Testis (tissue), 3 donors: ENCODE data around the gene LYL1. TPM values are rescaled to one million over a fixed set of nuclear protein-coding genes. Genes with fewer than 3 reads are reported as not detected.
A peak's percentile ranks its signal among the peaks of the same experiment; 100 is the strongest.

Source experiments
- DNase-seq: peaks from one replicate; pipeline ENCODE4 v3.0.0-alpha.2; 2019
- H3K27ac ChIP-seq, 2 donors: fragments of 200-600 bp; sonication (generic); one replicate each; pipeline ENCODE4 v1.5.1; 2019
- H3K27me3 ChIP-seq: fragments of 200-600 bp; sonication (generic); one replicate; pipeline ENCODE4 v1.5.1; 2019
- H3K36me3 ChIP-seq: fragments of 200-600 bp; sonication (generic); one replicate; pipeline ENCODE4 v1.5.1; 2017; ENCODE audit warnings: low read depth; ENCODE audit errors: missing control alignments
- H3K4me1 ChIP-seq: fragments of 200-600 bp; sonication (generic); one replicate; pipeline ENCODE4 v1.5.1; 2019
- H3K4me3 ChIP-seq, 2 donors: fragments of 200-600 bp; sonication (generic); one replicate each; pipeline ENCODE4 v1.5.1; 2017 to 2019
- H3K9me3 ChIP-seq: fragments of 200-600 bp; sonication (generic); one replicate; pipeline ENCODE4 v1.5.1; 2017
- CTCF ChIP-seq, 3 experiments: fragments of 450-650 bp in 2 of 3; fragments of 200-600 bp in 1 of 3; sonication (generic) in 1 of 3; IDR thresholded peaks; one replicate each; pipeline ENCODE4 v1.5.1; 2016 to 2019; ENCODE audit warnings: antibody characterized with exemption in 3 of 3, mild to moderate bottlenecking in 2 of 3, moderate library complexity in 1 of 3
- POLR2A ChIP-seq: fragments of 450-650 bp; IDR thresholded peaks from one replicate; pipeline ENCODE4 v1.6.1; 2017; ENCODE audit warnings: antibody characterized with exemption, mild to moderate bottlenecking, moderate library complexity
- whole genome bisulfite sequencing, 2 donors: methylation state at CpG; one replicate each; pipeline ENCODE4 v1.1.5; 2018; 5-methylcytosine and 5-hydroxymethylcytosine counted together
- intact Hi-C: fragments of 100-400 bp; cut with DNase I; formaldehyde crosslinking; loops from one replicate; pipeline ENCODE4 v1.15.1; 2023; ENCODE audit warnings: low total_unique reads
- polyA plus RNA-seq: library from polyadenylated mRNA; stranded (reverse); fragments of 350-450 nt; fragmentation: Illumina TruSeq; extraction: RNeasy Lipid Tissue Mini Kit (QIAGEN cat#74804); gene quantifications from one replicate; pipeline ENCODE4 v1.2.3, GENCODE V29; 2014; ENCODE audit warnings: low read depth, low replicate concordance; ENCODE audit not compliant: insufficient read depth
- total RNA-seq, 2 donors: library from RNA; depleted of rRNA; stranded (reverse); fragments of >200 nt; gene quantifications; one replicate each; pipeline ENCODE4 v1.2.3, GENCODE V29; 2016

LYL1 gene
- total and polyA plus RNA-seq, 3 donors from 2014 or later = 15.9 to 35.8 (median 21.9) TPM

- 50% methylated on average over 4 to 10 of the region's 10 CpGs for WGBS, 2 donors
- intact Hi-C loops = no loop called here
- no peaks in the 10 kb centered on the region for H3K36me3 ChIP-seq
- H3K27ac ChIP-seq = peak overlapping the region in 1 of 2 donors; percentile 80
- H3K4me1 ChIP-seq = peaks cover 37% of the 10 kb centered on the region
- DNase-seq = no peak
- no peaks in the 10 kb centered on the region for H3K9me3 ChIP-seq
- no peak overlapping the region for H3K4me3 ChIP-seq
- H3K27me3 ChIP-seq = no peaks in the 10 kb centered on the region
- TF ChIP-seq CTCF (IDR thresholded peaks at IDR 0.05) = no peak
Measured at GRCh38 chr19:13090511-13091231, 12.0 kb downstream of the LYL1 start.

- H3K27ac ChIP-seq = peak overlapping the region; percentile 21 to 80
- DNase-seq = no peak
- H3K36me3 ChIP-seq = no peaks in the 10 kb centered on the region
- WGBS, 2 donors = 73 to 75% methylated on average over 10 to 11 of the region's 12 CpGs
- no peak overlapping the region for H3K4me3 ChIP-seq
- no peaks in the 10 kb centered on the region for H3K27me3 ChIP-seq
- no peak for TF ChIP-seq CTCF (IDR thresholded peaks at IDR 0.05)
- TF ChIP-seq POLR2A = no peak
- intact Hi-C loops = no loop called here
- no peaks in the 10 kb centered on the region for H3K9me3 ChIP-seq
- H3K4me1 ChIP-seq = peaks cover 37% of the 10 kb centered on the region
Measured at GRCh38 chr19:13089857-13090507, 12.7 kb downstream of the LYL1 start.

DNA sequence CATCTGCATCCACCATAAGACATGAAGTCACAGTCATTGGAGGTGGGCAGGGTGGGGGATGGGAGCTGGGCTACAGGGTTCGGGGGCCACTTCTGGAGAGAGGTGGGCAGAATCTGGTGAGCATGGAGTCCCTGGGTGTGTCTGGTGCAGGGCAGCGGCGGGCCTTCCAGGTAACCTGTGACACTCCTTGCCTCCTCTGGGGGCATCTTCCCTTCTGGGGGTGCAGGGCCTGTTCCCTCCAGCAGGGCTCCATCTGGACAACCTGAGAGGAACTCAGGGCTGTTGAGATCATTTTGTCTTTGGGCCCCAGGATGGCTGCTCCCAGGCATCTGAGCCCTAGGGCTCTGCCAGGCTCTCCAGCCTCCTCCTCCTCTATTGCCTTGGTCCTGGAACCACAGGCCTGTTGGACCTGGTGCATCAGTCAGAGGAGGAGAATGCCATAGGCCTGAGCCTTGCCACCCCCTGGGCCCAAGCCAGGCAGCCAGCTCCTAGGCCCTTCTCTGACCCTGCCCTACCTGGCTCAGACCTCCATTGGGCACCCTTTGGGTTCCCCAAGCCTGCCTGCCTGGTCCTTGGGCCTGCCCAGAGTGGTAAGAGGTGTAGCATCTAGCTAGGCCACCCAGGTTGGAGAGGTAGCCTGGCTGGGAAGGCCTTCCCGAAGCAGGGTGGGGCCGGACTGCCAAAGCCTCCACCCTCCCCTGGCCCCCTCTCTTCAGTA, 13.4 kb downstream of the LYL1 start:
- no peak for TF ChIP-seq POLR2A
- TF ChIP-seq CTCF (IDR thresholded peaks at IDR 0.05) = peak in 1 of 3 experiments; percentile 7
- peak overlapping the region; percentile 21 to 80 for H3K27ac ChIP-seq
- no peak overlapping the region for H3K4me3 ChIP-seq
- no peak for DNase-seq
- intact Hi-C loops = no loop called here
- no peaks in the 10 kb centered on the region for H3K36me3 ChIP-seq
- 88 to 93% methylated on average over 3 to 5 of the region's 5 CpGs for WGBS, 2 donors
- H3K9me3 ChIP-seq = no peaks in the 10 kb centered on the region
- H3K4me1 ChIP-seq = peaks cover 37% of the 10 kb centered on the region
- no peaks in the 10 kb centered on the region for H3K27me3 ChIP-seq

GRCh38 chr19:13087795-13088537, 14.7 kb downstream of the LYL1 start:
- H3K4me1 ChIP-seq = peaks cover 28% of the 10 kb centered on the region
- intact Hi-C loops = no loop called here
- H3K36me3 ChIP-seq = no peaks in the 10 kb centered on the region
- DNase-seq = no peak
- no peak overlapping the region for H3K4me3 ChIP-seq
- no peaks in the 10 kb centered on the region for H3K9me3 ChIP-seq
- WGBS, 2 donors = 86 to 90% methylated on average over 34 to 37 of the region's 37 CpGs
- TF ChIP-seq CTCF (IDR thresholded peaks at IDR 0.05) = no peak
- TF ChIP-seq POLR2A = no peak
- peak overlapping the region in 1 of 2 donors; percentile 30 for H3K27ac ChIP-seq
- no peaks in the 10 kb centered on the region for H3K27me3 ChIP-seq
